Osteoblast (primary cell): ENCODE results near the gene IFT74. TPM values are rescaled to one million over a fixed set of nuclear protein-coding genes. Genes with fewer than 3 reads are reported as not detected.

Experiments
- DNase-seq: peaks from one replicate; pipeline ENCODE4 v3.0.0; 2011; ENCODE audit warnings: low spot score, mixed read lengths; ENCODE audit not compliant: insufficient read length; ENCODE audit errors: missing footprints
- H2AFZ ChIP-seq: 2 replicates; pipeline ENCODE4 v1.6.0; 2011; ENCODE audit warnings: mild to moderate bottlenecking, low read length
- H3K27ac ChIP-seq: 2 replicates; pipeline ENCODE4 v1.5.1; 2011; ENCODE audit warnings: mild to moderate bottlenecking, low read depth, low read length, moderate library complexity
- H3K27me3 ChIP-seq: 2 replicates; pipeline ENCODE4 v1.6.0; 2012; ENCODE audit warnings: mild to moderate bottlenecking, control low read depth, inconsistent platforms, low read length, moderate library complexity; ENCODE audit not compliant: insufficient read depth
- H3K36me3 ChIP-seq: 2 replicates; pipeline ENCODE4 v1.5.1; 2011; ENCODE audit warnings: mild to moderate bottlenecking, low read length, control low read depth, moderate library complexity; ENCODE audit not compliant: insufficient read depth
- H3K4me1 ChIP-seq: 2 replicates; pipeline ENCODE4 v1.5.1; 2011; ENCODE audit warnings: mild to moderate bottlenecking, low read length, control low read depth, moderate library complexity; ENCODE audit not compliant: insufficient read depth
- H3K4me2 ChIP-seq: 2 replicates; pipeline ENCODE4 v1.6.0; 2011; ENCODE audit warnings: mild to moderate bottlenecking, low read length; ENCODE audit not compliant: insufficient read depth
- H3K4me3 ChIP-seq: fragments of 200-600 bp; sonication (generic); 3 replicates; pipeline ENCODE4 v1.5.1; 2012; ENCODE audit warnings: mild to moderate bottlenecking, low read length, inconsistent platforms; ENCODE audit not compliant: insufficient read depth
- H3K79me2 ChIP-seq: 2 replicates; pipeline ENCODE4 v1.6.0; 2012; ENCODE audit warnings: mild to moderate bottlenecking, low read length, control low read depth, inconsistent platforms; ENCODE audit not compliant: insufficient read depth
- H3K9me3 ChIP-seq: 2 replicates; pipeline ENCODE4 v1.5.1; 2011; ENCODE audit warnings: low read depth, low read length, control low read depth
- H4K20me1 ChIP-seq: 2 replicates; pipeline ENCODE4 v1.6.0; 2012; ENCODE audit warnings: mild to moderate bottlenecking, low read length, control low read depth; ENCODE audit not compliant: insufficient read depth
- CTCF ChIP-seq: IDR thresholded peaks from 2 replicates; pipeline ENCODE4 v1.5.1; 2011; ENCODE audit warnings: mild to moderate bottlenecking, low read depth, low read length, moderate library complexity; ENCODE audit errors: extremely low read depth
- total RNA-seq: library from RNA; depleted of rRNA; stranded (reverse); fragments of >200 nt; gene quantifications from 2 replicates; pipeline ENCODE4 v1.2.3, GENCODE V29; 2012

IFT74 gene
- total RNA-seq, 1 donor: 19.9 TPM

DNA sequence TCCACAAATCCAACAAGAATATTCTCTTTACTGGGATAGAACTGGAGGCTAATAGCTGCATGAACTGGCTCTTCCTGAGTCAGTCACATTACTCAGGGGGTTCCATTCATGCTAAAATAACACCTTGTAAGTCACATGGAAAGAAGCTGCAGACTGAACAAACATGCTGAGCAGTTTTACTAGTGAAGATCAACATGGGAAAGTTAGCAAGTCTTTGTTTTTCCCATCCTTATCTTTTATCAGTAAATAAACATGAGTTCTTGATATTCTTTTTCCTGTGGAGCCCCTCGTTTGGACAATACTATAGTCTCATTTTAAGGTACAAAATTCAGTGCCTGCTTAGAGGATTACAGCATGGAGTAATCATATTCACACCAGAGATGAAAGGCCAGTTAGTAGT is 109.1 kb downstream of the IFT74 start:
- no peak for TF ChIP-seq CTCF
- H3K4me3 ChIP-seq: no peak overlapping the region
- H4K20me1 ChIP-seq: no peaks in the 10 kb centered on the region
- H3K36me3 ChIP-seq: no peaks in the 10 kb centered on the region
- H3K27ac ChIP-seq: no peak overlapping the region
- H3K27me3 ChIP-seq: no peaks in the 10 kb centered on the region
- H3K4me2 ChIP-seq: no peak overlapping the region
- no peaks in the 10 kb centered on the region for H3K79me2 ChIP-seq
- peaks cover 4% of the 10 kb centered on the region for H3K4me1 ChIP-seq
- no peak overlapping the region for H2AFZ ChIP-seq
- no peaks in the 10 kb centered on the region for H3K9me3 ChIP-seq
- no peak for DNase-seq

- H3K4me2 ChIP-seq: no peak overlapping the region
- no peaks in the 10 kb centered on the region for H3K27me3 ChIP-seq
- H3K27ac ChIP-seq: no peak overlapping the region
- DNase-seq: no peak
- H3K79me2 ChIP-seq: no peaks in the 10 kb centered on the region
- no peaks in the 10 kb centered on the region for H3K4me1 ChIP-seq
- no peak overlapping the region for H2AFZ ChIP-seq
- no peaks in the 10 kb centered on the region for H3K36me3 ChIP-seq
- H3K9me3 ChIP-seq: no peaks in the 10 kb centered on the region
- no peak for TF ChIP-seq CTCF
- H4K20me1 ChIP-seq: no peaks in the 10 kb centered on the region
- no peak overlapping the region for H3K4me3 ChIP-seq
Measured at GRCh38 chr9:27073841-27074728, 117.9 kb downstream of the IFT74 start.

GRCh38 chr9:27078685-27079084 is 122.5 kb downstream of the IFT74 start:
- H2AFZ ChIP-seq: no peak overlapping the region
- TF ChIP-seq CTCF: no peak

GRCh38 chr9:27085456-27085855 is 129.2 kb downstream of the IFT74 start:
- Histone ChIP-seq H2AFZ (no peak overlapping the region), H3K27me3 (no peaks in the 10 kb centered on the region)

More at GRCh38 chr9:27078685-27079084, 122.5 kb downstream of the IFT74 start:
- Histone ChIP-seq H3K27ac (no peak overlapping the region), H3K4me2 (no peak overlapping the region), H3K27me3 (no peaks in the 10 kb centered on the region), H4K20me1 (no peaks in the 10 kb centered on the region), H3K36me3 (no peaks in the 10 kb centered on the region), H3K4me3 (no peak overlapping the region), H3K4me1 (no peaks in the 10 kb centered on the region), H3K79me2 (no peaks in the 10 kb centered on the region), H3K9me3 (no peaks in the 10 kb centered on the region)
- no peak for DNase-seq

More at GRCh38 chr9:27085456-27085855, 129.2 kb downstream of the IFT74 start:
- Histone ChIP-seq H3K4me2 (no peak overlapping the region), H4K20me1 (no peaks in the 10 kb centered on the region), H3K4me3 (no peak overlapping the region), H3K27ac (no peak overlapping the region), H3K9me3 (no peaks in the 10 kb centered on the region), H3K36me3 (no peaks in the 10 kb centered on the region), H3K4me1 (peaks cover 41% of the 10 kb centered on the region), H3K79me2 (no peaks in the 10 kb centered on the region)
- no peak for DNase-seq
- TF ChIP-seq CTCF: no peak
